A549 (cell line): ENCODE results near the gene GALNT7.

ENCODE experiments used
- BHLHE40 ChIP-seq: IDR thresholded peaks from 2 replicates; pipeline ENCODE4 v1.6.1; 2012; ENCODE audit warnings: low read depth, low read length, inconsistent platforms
- CEBPB ChIP-seq, 2 experiments: fragments of >200 bp in 1 of 2; sonication (Bioruptor Twin) in 1 of 2; formaldehyde crosslinking in 1 of 2; IDR thresholded peaks; 2 replicates each; pipeline ENCODE4 v1.6.1; 2012 to 2016
- CHD2 ChIP-seq: fragments of 150-350 bp; IDR thresholded peaks from 2 replicates; pipeline ENCODE4 v1.6.1; 2014; ENCODE audit warnings: low read length; ENCODE audit not compliant: partially characterized antibody
- ESRRA ChIP-seq: fragments of 150-350 bp; IDR thresholded peaks from 2 replicates; pipeline ENCODE4 v1.6.1; 2014; ENCODE audit warnings: mild to moderate bottlenecking, low read length, borderline replicate concordance
- POLR2A ChIP-seq: IDR thresholded peaks from 2 replicates; pipeline ENCODE4 v1.6.1; 2012; ENCODE audit warnings: mild to moderate bottlenecking, low read length
- RCOR1 ChIP-seq: fragments of 150-350 bp; IDR thresholded peaks from 2 replicates; pipeline ENCODE4 v1.6.1; 2014; ENCODE audit warnings: antibody characterized with exemption, low read length, low read depth
- REST ChIP-seq: fragments of 200-600 bp; sonication (generic); IDR thresholded peaks from 2 replicates; pipeline ENCODE4 v1.6.1; 2016; ENCODE audit warnings: antibody characterized with exemption, mild to moderate bottlenecking, moderate library complexity
- RFX5 ChIP-seq: fragments of 450-650 bp; IDR thresholded peaks from 2 replicates; pipeline ENCODE4 v1.7.1; 2014; ENCODE audit warnings: antibody characterized with exemption, mild to moderate bottlenecking, moderate library complexity
- SMC3 ChIP-seq: fragments of >200 bp; sonication (Bioruptor Twin); formaldehyde crosslinking; IDR thresholded peaks from 3 replicates; pipeline ENCODE4 v1.6.1; 2018; ENCODE audit warnings: inconsistent platforms
- TF ChIP-seq, protein P1 (sequence below): IDR thresholded peaks from 2 replicates; pipeline ENCODE4 v1.6.1; 2012; ENCODE audit warnings: low read depth, borderline replicate concordance
- TF ChIP-seq, protein P2 (sequence below): fragments of >200 bp; sonication (Bioruptor Twin); formaldehyde crosslinking; IDR thresholded peaks from 3 replicates; pipeline ENCODE4 v1.5.1; 2016

GRCh38 chr4:173152104-173152503, 16.5 kb upstream of the GALNT7 start:
- no peak for TF ChIP-seq RCOR1
- TF ChIP-seq, protein P1, sequence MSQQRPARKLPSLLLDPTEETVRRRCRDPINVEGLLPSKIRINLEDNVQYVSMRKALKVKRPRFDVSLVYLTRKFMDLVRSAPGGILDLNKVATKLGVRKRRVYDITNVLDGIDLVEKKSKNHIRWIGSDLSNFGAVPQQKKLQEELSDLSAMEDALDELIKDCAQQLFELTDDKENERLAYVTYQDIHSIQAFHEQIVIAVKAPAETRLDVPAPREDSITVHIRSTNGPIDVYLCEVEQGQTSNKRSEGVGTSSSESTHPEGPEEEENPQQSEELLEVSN = no peak
- no peak for TF ChIP-seq BHLHE40
- TF ChIP-seq POLR2A = no peak
- TF ChIP-seq ESRRA = no peak
- TF ChIP-seq RFX5 = no peak
- no peak for TF ChIP-seq CHD2
- TF ChIP-seq, protein P2, sequence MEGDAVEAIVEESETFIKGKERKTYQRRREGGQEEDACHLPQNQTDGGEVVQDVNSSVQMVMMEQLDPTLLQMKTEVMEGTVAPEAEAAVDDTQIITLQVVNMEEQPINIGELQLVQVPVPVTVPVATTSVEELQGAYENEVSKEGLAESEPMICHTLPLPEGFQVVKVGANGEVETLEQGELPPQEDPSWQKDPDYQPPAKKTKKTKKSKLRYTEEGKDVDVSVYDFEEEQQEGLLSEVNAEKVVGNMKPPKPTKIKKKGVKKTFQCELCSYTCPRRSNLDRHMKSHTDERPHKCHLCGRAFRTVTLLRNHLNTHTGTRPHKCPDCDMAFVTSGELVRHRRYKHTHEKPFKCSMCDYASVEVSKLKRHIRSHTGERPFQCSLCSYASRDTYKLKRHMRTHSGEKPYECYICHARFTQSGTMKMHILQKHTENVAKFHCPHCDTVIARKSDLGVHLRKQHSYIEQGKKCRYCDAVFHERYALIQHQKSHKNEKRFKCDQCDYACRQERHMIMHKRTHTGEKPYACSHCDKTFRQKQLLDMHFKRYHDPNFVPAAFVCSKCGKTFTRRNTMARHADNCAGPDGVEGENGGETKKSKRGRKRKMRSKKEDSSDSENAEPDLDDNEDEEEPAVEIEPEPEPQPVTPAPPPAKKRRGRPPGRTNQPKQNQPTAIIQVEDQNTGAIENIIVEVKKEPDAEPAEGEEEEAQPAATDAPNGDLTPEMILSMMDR = no peak
- no peak for TF ChIP-seq SMC3
- no peak for TF ChIP-seq CEBPB (IDR thresholded peaks at IDR 0.05)
- TF ChIP-seq REST = no peak
